PC-3 (cell line): ENCODE data around the gene UCKL1. TPM values are rescaled to one million over a fixed set of nuclear protein-coding genes. Genes with fewer than 3 reads are reported as not detected.
A peak's percentile ranks its signal among the peaks of the same experiment; 100 is the strongest.

ENCODE experiments used
- ATAC-seq: fragments of 200-7000 bp; cut with Tn5 transposase; 2 replicates; pipeline ENCODE4 v1.9.1; 2020; ENCODE audit warnings: mild to moderate bottlenecking, moderate library complexity
- BruUV-seq: library from RNA; stranded (reverse); fragments of 400-500 nt; replicated peaks from 2 replicates; lab custom pipeline; 2021; lab: Mats Ljungman, UMichigan
- CTCF ChIA-PET: fragments of 300-600 bp; sonication (Branson Sonifier 250); formaldehyde crosslinking; loops from one replicate; lab custom pipeline; 2022; ENCODE audit warnings: antibody characterized with exemption; lab: Charles Lee
- POLR2A ChIA-PET: fragments of 300-600 bp; sonication (Branson Sonifier 250); formaldehyde crosslinking; loops from one replicate; lab custom pipeline; 2022; ENCODE audit warnings: antibody characterized with exemption; ENCODE audit not compliant: unreplicated experiment; lab: Charles Lee
- DNase-seq: peaks from one replicate; pipeline ENCODE4 v3.0.0-alpha.2; 2015
- H2AFZ ChIP-seq: fragments of 300-600 bp; sonication (generic); 2 replicates; pipeline ENCODE4 v1.6.0; 2016; ENCODE audit warnings: antibody characterized with exemption, low read length
- H3F3A ChIP-seq: fragments of 300-600 bp; sonication (generic); one replicate; pipeline ENCODE4 v1.6.0; 2017; ENCODE audit warnings: antibody characterized with exemption, low read length, control low read depth, mild to moderate bottlenecking; ENCODE audit not compliant: unreplicated experiment
- H3K27ac ChIP-seq: fragments of 300-600 bp; sonication (generic); 2 replicates; pipeline ENCODE4 v1.5.1; 2016; ENCODE audit warnings: mild to moderate bottlenecking, low read length
- H3K27me3 ChIP-seq: fragments of 300-600 bp; sonication (generic); 2 replicates; pipeline ENCODE4 v1.6.1; 2016; ENCODE audit warnings: low read length, mixed read lengths
- H3K36me3 ChIP-seq: fragments of 300-600 bp; sonication (generic); 2 replicates; pipeline ENCODE4 v1.6.1; 2016; ENCODE audit warnings: low read depth, mixed run types, low read length, mixed read lengths
- H3K4me1 ChIP-seq: fragments of 300-600 bp; sonication (generic); 2 replicates; pipeline ENCODE4 v1.5.1; 2016; ENCODE audit warnings: low read length; ENCODE audit not compliant: insufficient read depth
- H3K4me2 ChIP-seq: fragments of 300-600 bp; sonication (generic); 2 replicates; pipeline ENCODE4 v1.6.0; 2016; ENCODE audit warnings: low read length
- H3K4me3 ChIP-seq: fragments of 300-600 bp; sonication (generic); 2 replicates; pipeline ENCODE4 v1.5.1; 2016; ENCODE audit warnings: mild to moderate bottlenecking, low read length, mixed read lengths
- H3K79me2 ChIP-seq: fragments of 300-600 bp; sonication (generic); 2 replicates; pipeline ENCODE4 v1.6.1; 2017; ENCODE audit warnings: low read length, mixed read lengths
- H3K9ac ChIP-seq: fragments of 300-600 bp; sonication (generic); 2 replicates; pipeline ENCODE4 v1.6.0; 2016; ENCODE audit warnings: mild to moderate bottlenecking, low read length
- H3K9me2 ChIP-seq: fragments of 300-600 bp; sonication (generic); replicated peaks from 2 replicates; pipeline ENCODE4 v1.6.1; 2016; ENCODE audit warnings: mixed run types, low read length, mixed read lengths
- H3K9me3 ChIP-seq: fragments of 300-600 bp; sonication (generic); 2 replicates; pipeline ENCODE4 v1.6.1; 2016; ENCODE audit warnings: low read length, mixed read lengths
- H4K20me1 ChIP-seq: fragments of 300-600 bp; sonication (generic); 2 replicates; pipeline ENCODE4 v1.6.1; 2016; ENCODE audit warnings: low read length, mixed read lengths
- EZH2 ChIP-seq: fragments of 300-600 bp; sonication (generic); IDR thresholded peaks from one replicate; pipeline ENCODE4 v1.6.1; 2017; ENCODE audit warnings: antibody characterized with exemption, mild to moderate bottlenecking, low read length; ENCODE audit not compliant: unreplicated experiment
- EZH2phosphoT487 ChIP-seq: fragments of 300-600 bp; sonication (generic); IDR thresholded peaks from 2 replicates; pipeline ENCODE4 v1.6.1; 2018; ENCODE audit warnings: mild to moderate bottlenecking, antibody characterized with exemption, low read length, borderline replicate concordance
- intact Hi-C: fragments of 100-400 bp; cut with micrococcal nuclease; formaldehyde crosslinking; loops from 2 replicates; pipeline ENCODE4 v1.9.0; 2023
- total RNA-seq: library from RNA; depleted of rRNA; stranded (reverse); fragments of >200 nt; gene quantifications from 2 replicates; pipeline ENCODE4 v1.2.3, GENCODE V29; 2014
- TF ChIP-seq, protein P1 (sequence below): fragments of 300-600 bp; sonication (generic); conservative IDR thresholded peaks from 2 replicates; pipeline ENCODE4 v1.5.1; 2017; ENCODE audit warnings: antibody characterized with exemption, low read depth, mild to moderate bottlenecking, low read length

Gene UCKL1
- total RNA-seq, 1 experiment from 2014 or later = 37.2 TPM

DNA sequence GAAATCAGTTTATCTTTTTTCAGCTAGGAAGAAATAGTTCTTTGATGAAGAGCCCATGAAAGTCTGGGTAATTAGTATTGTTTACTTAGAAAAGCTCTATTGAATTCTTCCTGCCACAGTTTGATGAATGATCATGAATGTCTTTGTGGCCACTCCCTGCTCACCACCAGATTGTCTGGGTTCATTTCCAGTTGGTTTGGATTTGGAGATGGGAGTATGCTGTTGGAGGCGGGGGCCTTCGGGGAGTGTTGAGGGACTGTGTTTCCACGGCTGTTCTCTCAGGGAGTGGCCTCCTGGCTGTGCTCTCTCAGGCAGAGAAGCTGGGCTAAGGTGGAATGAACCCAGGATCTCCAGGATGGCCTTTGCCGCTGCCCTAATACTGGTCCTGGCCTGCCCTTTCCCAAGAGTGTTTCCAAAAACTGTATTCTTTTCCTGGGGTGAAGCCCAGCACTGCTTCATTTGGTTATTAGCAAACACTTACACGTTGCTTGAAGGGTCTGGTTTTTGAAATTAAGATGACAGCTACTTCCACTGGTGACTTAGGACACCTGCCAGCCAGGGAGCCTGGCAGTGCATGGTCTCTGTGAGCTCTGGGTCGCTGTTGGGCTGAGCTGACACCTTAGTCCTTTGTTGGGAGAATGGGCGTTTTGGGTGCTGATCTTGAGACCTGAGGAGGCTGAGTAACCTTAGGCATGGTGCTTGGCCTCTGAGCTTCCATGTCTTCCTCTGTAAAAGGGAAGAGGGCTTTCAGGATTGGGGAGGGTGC lies 47.9 kb upstream of the UCKL1 start:
- DNase-seq (no peak), ATAC-seq (no peak)
- Histone ChIP-seq H2AFZ (no peak overlapping the region), H3F3A (no peaks in the 10 kb centered on the region), H3K9me3 (no peaks in the 10 kb centered on the region), H4K20me1 (no peaks in the 10 kb centered on the region), H3K4me1 (no peaks in the 10 kb centered on the region), H3K4me3 (no peak overlapping the region), H3K4me2 (no peak overlapping the region), H3K27me3 (no peaks in the 10 kb centered on the region), H3K9ac (no peak overlapping the region), H3K79me2 (0 out of 2 replicates have a peak, but pooled peaks cover 14% of the 10 kb centered on the region), H3K27ac (no peak overlapping the region), H3K36me3 (peaks cover 69% of the 10 kb centered on the region), H3K9me2 (no peaks in the 10 kb centered on the region)
- ChIA-PET CTCF (no interaction called here), POLR2A (no interaction called here)
- no TSS peak for BruUV-seq
- intact Hi-C loops = no loop called here
- TF ChIP-seq, protein P1, sequence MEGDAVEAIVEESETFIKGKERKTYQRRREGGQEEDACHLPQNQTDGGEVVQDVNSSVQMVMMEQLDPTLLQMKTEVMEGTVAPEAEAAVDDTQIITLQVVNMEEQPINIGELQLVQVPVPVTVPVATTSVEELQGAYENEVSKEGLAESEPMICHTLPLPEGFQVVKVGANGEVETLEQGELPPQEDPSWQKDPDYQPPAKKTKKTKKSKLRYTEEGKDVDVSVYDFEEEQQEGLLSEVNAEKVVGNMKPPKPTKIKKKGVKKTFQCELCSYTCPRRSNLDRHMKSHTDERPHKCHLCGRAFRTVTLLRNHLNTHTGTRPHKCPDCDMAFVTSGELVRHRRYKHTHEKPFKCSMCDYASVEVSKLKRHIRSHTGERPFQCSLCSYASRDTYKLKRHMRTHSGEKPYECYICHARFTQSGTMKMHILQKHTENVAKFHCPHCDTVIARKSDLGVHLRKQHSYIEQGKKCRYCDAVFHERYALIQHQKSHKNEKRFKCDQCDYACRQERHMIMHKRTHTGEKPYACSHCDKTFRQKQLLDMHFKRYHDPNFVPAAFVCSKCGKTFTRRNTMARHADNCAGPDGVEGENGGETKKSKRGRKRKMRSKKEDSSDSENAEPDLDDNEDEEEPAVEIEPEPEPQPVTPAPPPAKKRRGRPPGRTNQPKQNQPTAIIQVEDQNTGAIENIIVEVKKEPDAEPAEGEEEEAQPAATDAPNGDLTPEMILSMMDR = no peak
- TF ChIP-seq EZH2 = no peak
- no peak for TF ChIP-seq EZH2phosphoT487

- no TSS peak for BruUV-seq
- H3K4me2 ChIP-seq = no peak overlapping the region
- H3K79me2 ChIP-seq = 0 out of 2 replicates have a peak, but pooled peaks cover 5% of the 10 kb centered on the region
- no peak for DNase-seq
- no peaks in the 10 kb centered on the region for H3K4me1 ChIP-seq
- H3K27me3 ChIP-seq = no peaks in the 10 kb centered on the region
- no peak for TF ChIP-seq EZH2
- no peak for TF ChIP-seq EZH2phosphoT487
- TF ChIP-seq, protein P1 = no peak
- no peaks in the 10 kb centered on the region for H3F3A ChIP-seq
- H3K27ac ChIP-seq = no peak overlapping the region
- no peak overlapping the region for H3K4me3 ChIP-seq
- H2AFZ ChIP-seq = no peak overlapping the region
- ATAC-seq = peak; percentile 78
- peaks cover 62% of the 10 kb centered on the region for H3K36me3 ChIP-seq
- H3K9me2 ChIP-seq = no peaks in the 10 kb centered on the region
- POLR2A ChIA-PET = interaction anchor here (0.6 kb wide), 1 partner anchor 21 kb away, joined by 3 read pairs; the partner anchor contains the start of gene PRPF6
- no peaks in the 10 kb centered on the region for H3K9me3 ChIP-seq
- H4K20me1 ChIP-seq = no peaks in the 10 kb centered on the region
- intact Hi-C loops = no loop called here
- no peak overlapping the region for H3K9ac ChIP-seq
- CTCF ChIA-PET = interaction anchor here (1.1 kb wide), 1 partner anchor 37 kb away, joined by 3 read pairs; no protein-coding TSS in a partner anchor
These were observed 45.4 kb upstream of the UCKL1 start for GRCh38 chr20:64001607-64002011.

DNA sequence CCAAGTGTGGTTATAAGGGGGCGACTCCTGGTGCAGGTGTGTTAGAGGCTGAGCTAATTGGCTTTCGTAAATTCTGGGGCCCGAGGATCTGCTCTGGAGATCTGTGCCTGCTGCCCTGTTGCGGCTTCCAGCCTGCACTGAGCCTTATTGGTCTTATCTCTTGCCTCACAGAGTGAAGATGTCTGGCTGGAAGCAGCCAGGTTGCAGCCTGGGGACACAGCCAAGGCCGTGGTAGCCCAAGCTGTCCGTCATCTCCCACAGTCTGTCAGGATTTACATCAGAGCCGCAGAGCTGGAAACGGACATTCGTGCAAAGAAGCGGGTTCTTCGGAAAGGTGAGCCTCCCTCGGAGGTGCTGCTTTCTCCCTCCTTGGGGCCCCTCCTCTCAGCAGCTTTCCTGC lies 44.7 kb upstream of the UCKL1 start:
- Histone ChIP-seq H3K27me3 (no peaks in the 10 kb centered on the region), H3K9me3 (no peaks in the 10 kb centered on the region), H3K36me3 (peaks cover 63% of the 10 kb centered on the region), H3K9ac (no peak overlapping the region), H3K4me3 (no peak overlapping the region), H2AFZ (no peak overlapping the region), H3K4me2 (no peak overlapping the region), H3F3A (no peaks in the 10 kb centered on the region), H3K9me2 (no peaks in the 10 kb centered on the region), H3K4me1 (no peaks in the 10 kb centered on the region), H3K79me2 (0 out of 2 replicates have a peak, but pooled peaks cover 5% of the 10 kb centered on the region), H4K20me1 (no peaks in the 10 kb centered on the region), H3K27ac (no peak overlapping the region)
- intact Hi-C loops = no loop called here
- TF ChIP-seq EZH2 = no peak
- no peak for TF ChIP-seq EZH2phosphoT487
- TF ChIP-seq, protein P1 = no peak
- BruUV-seq = no TSS peak
- CTCF ChIA-PET = interaction anchor here (1.1 kb wide), 1 partner anchor 38 kb away, joined by 3 read pairs; no protein-coding TSS in a partner anchor
- POLR2A ChIA-PET = no interaction called here
- ATAC-seq = no peak
- no peak for DNase-seq
